Skin epidermis (tissue), 12 donors: Measurements from ENCODE around the gene MARK3.

Experiments used
- H3K27ac ChIP-seq, 21 experiments: fragments of 200-600 bp; sonication (generic) in 11 of 21; one replicate each; pipeline ENCODE4 v1.5.0; 2020; ENCODE audit warnings: mild to moderate bottlenecking in 3 of 21, inconsistent platforms in 2 of 21, moderate library complexity in 2 of 21
- H3K4me3 ChIP-seq, 7 experiments: fragments of 200-600 bp; sonication (generic) in 2 of 7; one replicate each; pipeline ENCODE4 v1.5.0; 2020; ENCODE audit warnings: inconsistent platforms in 2 of 7, mild to moderate bottlenecking in 2 of 7, moderate library complexity in 1 of 7

The MARK3 gene

DNA sequence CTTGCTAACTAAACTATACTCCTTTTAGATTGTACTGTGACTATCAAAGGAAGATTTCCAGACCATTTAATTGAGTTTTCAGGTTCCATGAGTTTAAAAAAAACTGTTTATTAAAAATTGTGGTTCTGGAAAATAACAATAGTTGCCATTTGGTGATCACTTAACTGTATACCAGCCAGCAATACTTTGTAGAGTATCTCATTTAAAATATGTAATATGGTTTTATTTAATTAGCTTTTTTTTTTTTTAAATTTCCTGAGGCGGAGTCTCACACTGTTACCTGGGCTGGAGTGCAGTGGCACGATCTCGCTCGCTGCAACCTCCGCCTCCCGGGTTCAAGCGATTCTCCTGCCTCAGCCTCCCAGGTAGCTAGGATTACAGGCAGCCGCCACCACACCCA is 7.4 kb downstream of the MARK3 start:
- no peak overlapping the region for H3K4me3 ChIP-seq
- H3K27ac ChIP-seq, result no peak overlapping the region

DNA sequence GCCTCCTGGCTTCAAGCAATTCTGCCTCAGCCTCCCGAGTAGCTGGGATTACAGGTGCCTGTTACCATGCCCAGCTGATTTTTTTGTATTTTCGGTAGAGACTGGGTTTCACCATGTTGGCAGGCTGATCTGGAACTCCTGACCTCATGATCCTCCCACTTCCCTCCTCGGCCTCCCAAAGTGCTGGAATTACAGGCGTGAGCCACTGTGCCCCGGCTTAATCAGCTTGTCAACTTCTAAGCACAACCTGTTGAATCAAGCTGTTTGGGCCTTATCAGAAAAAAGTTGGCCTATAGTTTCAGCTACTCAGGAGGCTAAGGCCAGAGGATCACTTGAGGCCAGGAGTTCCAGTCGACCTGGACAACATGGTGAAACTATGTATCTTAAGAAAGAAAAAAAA is 7.9 kb downstream of the MARK3 start:
- Histone ChIP-seq H3K4me3 (no peak overlapping the region), H3K27ac (peak overlapping the region in 1 of 21 experiments; percentile 16)

DNA sequence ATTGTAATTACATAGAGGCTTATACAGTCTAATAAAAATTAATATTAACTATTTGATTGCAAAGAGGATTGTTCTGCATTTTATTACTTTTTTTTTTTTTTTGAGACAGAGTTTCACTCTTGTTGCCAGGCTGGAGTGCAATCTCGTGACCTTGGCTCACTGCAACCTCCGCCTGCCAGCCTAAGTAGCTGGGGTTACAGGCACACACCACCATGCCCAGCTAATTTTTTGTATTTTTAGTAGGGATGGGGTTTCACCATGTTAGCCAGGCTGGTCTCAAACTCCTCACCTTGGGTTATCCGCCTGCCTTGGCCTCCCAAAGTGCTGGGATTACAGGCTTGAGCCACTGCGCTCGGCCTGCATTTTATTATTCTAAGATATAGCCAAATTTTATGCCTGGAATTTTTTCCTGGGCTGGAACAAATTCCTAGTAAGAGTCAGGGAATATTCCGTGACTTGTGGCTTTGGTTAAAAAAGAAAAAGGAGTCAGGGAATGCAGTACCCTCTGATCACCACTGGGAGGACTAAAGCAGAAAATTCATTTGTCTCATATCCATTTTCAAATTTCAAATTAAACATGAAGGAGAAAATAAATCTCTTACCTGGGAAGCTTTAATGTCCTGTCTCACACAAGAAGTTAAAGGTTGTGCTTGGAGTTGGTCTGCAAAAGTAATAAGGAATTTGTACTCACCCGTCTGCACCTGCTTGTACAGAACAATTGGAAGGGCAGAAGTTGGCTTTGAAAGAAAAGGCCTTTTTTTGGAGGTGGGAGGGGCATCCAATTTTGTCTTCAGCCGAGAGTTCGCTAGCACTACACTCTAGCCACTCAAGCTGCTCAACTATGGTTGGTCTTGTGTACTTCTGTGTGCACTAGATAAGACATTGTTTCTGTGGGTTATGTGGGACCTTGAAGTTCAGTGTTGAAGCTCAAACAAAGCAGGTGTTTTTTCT is 8.7 kb downstream of the MARK3 start:
- Histone ChIP-seq H3K27ac (peak overlapping the region in 2 of 21 experiments; percentile 26 to 38), H3K4me3 (no peak overlapping the region)

DNA sequence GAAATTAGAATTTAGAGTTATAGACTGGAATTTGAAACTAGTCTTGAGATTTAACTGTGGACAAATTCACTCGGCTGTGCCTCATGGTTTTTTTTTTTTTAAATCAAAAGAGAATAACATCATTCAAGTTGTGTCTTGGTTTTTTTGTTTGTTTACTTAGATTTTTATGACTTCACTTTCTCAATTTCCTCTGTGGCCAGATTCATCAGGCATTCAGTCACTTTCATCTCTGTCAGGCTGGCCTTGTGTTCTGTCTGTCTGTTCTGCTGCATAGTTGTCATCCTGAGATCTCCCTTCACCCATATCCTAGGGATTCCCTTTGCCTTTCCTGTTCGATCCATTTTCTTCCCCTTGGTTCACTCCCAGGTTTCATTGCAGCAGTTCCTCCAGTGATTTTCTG is 10.0 kb downstream of the MARK3 start:
- Histone ChIP-seq H3K4me3 (no peak overlapping the region), H3K27ac (peak overlapping the region in 3 of 21 experiments; percentile 10 to 48 (median 25))

DNA sequence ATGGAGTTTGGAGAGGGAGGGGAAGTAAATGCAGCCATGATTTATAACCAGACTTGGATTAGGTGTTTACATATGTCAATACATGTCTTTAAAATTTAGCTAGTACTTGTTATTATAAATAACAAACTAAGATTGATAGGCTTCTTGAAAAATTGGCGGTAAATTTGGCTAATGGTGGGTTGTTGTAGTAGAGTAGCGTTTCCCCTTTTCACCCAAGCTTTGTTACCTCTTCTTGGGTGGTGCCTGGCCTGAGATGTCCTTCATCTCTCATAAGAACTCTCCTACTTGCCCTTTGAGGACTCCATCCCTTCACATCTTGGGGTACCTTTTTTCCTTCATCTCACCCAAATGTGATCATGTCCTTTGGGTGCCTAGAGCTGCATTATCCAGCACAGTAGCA is 11.2 kb downstream of the MARK3 start:
- Histone ChIP-seq H3K27ac (no peak overlapping the region), H3K4me3 (no peak overlapping the region)

DNA sequence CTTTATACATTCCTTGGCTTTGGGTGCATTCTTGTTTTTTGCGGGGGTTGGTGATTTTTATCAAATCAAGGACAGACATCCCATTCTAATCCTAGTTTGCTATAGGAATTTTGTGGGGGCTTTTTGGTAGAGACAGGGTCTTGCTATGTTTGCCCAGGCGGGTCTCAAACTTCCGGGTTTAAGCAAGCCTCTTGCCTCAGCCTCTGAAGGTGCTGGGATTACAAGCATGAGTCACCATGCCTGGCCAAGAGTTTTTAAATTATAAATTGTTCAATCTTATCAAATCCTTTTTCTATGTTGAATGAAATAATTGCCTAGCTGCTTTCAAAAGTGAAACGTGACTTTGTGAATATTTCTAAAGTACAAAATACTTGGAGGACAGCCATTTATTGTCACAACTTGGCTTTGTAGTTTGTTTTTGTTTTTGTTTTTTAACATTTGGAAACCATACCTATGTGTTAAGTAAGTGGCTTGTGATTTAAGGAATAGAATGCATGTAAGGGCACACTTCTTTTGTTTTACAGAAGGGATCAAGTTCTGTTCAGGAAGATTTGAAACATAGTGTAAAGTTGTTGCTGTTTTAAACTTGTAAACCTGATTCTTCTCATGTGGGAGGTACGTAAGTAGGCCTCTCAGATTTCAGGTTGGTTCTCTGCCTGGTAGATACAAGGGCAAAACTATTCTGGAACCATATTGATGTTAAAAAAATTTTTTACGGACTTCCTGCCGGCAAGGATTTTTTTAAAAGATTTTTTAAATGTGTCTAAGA is 13.4 kb downstream of the MARK3 start:
- H3K4me3 ChIP-seq, result no peak overlapping the region
- H3K27ac ChIP-seq, result no peak overlapping the region

DNA sequence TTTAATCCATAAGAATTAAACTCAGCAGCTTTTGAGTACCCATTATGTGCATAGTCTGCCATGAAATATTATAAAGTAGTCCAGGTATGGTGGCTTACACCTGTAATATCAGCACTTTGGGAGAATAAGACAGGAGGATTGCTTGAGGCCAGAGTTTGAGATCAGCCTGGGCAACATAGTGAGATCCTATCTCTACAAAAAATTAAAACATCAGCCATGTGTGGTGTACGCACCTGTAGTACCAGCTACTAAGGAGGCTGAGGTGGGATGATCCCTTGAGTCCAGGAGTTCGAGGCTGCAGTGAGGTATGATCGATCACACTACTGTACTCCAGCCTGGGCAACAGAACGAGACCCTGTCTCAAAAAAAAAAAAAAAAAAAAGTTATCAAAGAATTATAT is 15.3 kb downstream of the MARK3 start:
- no peak overlapping the region for H3K27ac ChIP-seq
- H3K4me3 ChIP-seq, result no peak overlapping the region

DNA sequence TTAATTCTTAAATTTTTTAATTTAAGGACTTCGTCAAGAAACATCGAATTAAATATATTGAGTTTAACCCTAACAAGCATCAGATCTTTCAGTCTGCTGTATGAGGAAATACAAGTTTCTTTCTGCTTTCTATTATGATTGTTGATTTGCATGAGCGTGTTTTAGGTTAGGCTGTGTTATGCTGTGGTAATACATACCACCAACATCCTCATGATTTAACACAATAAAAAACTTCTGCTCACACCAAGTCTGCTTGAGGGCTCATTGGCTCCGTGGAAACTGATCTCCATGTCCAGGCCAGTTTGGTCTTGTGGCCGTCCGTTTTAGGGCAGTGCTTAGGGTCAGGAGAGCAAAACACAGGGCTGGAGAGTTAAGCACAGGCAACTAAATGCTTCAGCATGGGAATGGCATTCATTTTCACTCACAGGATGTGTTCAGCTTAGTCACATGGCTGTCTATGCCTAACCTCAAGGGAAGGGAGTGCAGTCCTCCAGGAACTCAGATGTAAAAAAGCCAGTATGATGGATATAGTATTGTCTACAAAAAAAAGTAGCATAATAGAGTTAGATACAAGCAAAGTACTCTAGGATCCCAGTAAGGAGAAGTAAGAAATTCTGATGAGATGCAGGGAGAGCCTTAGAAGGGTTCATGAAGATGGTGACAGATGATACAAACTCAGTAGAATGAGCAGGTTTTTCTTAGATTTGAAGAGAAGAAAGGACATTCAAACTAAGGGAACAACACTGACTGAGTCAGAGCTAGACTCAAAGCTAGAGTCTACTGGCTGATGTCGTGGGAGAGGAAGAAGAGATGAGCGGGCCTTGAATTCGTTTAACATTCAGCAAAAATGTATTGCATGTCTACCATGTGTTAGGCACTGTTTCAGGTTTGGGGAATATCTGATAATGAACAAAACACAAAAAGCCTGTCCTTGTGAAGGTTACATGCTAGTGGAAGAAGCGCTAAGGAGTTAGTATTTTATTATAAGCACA is 16.3 kb downstream of the MARK3 start:
- Histone ChIP-seq H3K27ac (peak overlapping the region in 12 of 21 experiments; percentile 3 to 57 (median 18)), H3K4me3 (no peak overlapping the region)

DNA sequence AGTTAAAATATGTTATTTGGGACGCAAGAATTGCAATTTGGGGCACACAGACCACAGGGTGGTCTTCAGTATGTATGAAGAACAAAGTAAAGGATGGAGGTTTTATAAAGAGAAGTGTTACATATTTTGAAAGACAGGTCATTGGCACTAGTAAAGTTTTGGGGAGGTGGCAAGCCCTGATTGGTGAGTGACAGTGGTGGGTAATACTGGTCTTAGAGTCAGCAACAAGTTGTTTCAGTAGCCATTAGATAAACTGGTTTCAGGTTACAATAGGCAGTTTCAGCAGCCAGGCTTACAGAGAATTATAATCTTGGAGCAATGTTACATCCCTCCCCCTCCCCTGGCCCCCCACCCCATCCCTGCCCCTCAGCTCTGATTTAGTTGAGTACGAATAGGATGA is 17.5 kb downstream of the MARK3 start:
- peak overlapping the region in 1 of 21 experiments; percentile 42 for H3K27ac ChIP-seq

DNA sequence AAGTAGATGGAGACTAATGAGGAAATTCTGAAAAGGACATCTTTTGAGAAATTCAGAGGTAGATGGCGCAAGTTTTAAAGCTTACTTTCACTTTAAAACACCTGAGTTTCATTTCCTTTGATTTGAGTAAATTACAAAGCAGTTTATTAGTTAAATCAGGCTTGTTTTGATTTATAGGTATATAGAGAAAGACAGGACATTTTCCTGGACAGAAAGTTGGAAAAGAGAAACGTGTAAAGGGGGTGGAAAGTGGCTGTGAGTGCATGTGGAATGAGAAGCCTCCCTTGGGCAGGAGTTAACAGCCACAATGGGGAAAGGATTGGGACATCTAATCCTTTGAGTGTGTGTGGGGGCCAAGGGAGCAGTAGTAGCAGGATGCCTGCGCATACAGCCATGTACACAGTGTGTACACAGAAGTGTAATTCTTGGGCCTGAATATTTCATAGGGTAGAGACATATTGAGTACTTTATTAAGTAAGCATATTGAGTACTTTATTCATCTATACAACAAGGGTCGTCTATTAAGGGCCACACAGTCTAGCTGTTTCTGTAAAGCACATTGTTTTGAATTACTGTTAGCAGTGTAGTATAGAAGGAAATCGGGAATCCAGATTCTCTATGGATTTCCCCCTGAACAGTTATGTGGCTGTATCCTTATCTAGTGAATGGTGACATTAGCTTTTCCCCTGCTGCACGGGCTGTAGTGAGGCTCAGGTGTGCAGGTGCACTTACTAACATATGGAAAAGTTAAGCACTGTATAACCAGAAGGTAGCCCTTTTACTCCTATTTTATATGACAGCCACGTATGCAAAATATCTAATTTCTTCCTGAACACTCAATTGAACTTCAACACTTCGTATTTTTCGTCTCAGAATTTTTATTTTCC is 19.1 kb downstream of the MARK3 start:
- Histone ChIP-seq H3K4me3 (no peak overlapping the region), H3K27ac (peak overlapping the region in 2 of 21 experiments; percentile 15 to 24)

More for the DNA sequence above, 17.5 kb downstream of the MARK3 start:
- no peak overlapping the region for H3K4me3 ChIP-seq

DNA sequence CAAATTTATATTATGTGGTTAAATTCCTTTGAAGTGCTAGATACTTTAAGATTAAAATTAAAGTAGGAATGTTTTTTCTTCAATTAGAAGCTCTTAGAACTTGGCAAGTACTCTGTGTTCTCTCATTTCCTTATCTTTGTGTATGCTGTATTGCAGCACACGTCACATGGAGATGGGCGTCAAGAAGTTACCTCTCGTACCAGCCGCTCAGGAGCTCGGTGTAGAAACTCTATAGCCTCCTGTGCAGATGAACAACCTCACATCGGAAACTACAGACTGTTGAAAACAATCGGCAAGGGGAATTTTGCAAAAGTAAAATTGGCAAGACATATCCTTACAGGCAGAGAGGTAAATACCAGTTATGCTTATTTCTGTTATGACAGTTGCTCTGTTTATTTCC is 19.7 kb downstream of the MARK3 start:
- Histone ChIP-seq H3K4me3 (no peak overlapping the region), H3K27ac (no peak overlapping the region)

DNA sequence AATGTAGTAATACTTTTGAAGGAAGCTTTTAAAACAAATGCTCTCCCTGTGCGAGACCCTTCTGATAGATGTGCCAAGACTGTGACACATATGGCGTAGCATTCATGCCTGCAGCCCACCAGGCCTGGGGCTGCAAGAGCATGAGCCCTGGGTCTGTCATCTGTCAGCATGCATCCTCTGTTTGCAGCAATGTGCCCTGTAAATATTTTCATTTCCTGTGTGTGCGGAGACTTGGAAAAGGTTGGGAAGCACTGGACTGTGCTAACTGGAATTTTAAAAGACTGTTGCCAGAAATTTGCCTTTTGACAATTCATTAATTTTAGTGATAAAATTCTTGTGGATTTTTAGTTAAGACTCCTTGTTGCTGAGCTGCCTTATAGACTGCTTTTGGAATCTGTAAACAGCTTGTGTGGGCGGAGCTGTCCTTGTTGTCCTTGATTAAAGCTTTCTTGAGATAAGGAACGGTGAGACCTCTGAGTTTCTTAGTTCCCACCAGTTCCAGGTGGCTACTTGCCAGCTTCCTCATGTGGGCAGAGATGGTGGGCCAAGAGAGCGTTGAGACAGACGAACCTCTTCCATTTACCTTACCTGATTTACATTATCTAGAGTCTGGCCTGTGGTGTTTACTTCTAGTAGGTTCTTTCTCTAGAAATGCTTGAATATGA is 23.4 kb downstream of the MARK3 start:
- Histone ChIP-seq H3K27ac (peak overlapping the region in 1 of 21 experiments; percentile 29), H3K4me3 (no peak overlapping the region)

DNA sequence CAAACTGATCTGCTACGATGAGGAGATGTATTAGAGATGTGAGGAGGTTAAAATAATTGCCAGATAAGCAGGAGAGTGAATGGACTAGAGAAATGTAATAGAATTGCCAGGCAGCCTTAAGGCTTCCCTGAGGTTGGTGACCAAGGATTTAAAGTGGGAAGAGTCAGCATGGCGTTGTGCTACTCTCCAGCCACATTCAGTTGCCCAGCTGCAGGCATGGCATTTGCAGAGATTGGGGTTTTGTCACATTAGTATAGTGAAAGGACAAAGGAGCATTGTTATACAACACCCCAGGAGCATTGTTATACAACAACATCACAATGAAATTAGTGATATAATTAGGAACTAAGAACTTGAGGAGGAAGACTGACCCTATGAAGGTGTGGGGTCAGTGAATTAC is 31.7 kb downstream of the MARK3 start:
- peak overlapping the region in 5 of 21 experiments; percentile 5 to 34 (median 16) for H3K27ac ChIP-seq
- H3K4me3 ChIP-seq, result no peak overlapping the region

DNA sequence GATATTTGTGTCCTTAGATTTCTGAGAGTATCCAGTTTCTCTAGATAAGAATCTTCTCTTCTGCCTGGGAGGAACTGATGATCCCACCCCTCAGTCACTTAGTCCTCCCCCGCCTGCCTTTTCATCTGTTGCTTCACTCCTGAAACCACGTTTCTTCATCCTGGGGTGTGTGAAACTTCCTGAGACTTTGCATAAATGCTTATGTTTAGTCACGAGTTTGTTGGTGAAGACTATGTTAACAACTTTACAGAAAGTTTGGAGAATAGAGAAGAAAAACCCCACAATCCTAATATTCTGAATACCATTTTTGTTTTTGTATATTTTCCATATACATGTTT is 33.2 kb downstream of the MARK3 start:
- H3K27ac ChIP-seq, result peak overlapping the region in 10 of 21 experiments; percentile 17 to 61 (median 48)
- no peak overlapping the region for H3K4me3 ChIP-seq

DNA sequence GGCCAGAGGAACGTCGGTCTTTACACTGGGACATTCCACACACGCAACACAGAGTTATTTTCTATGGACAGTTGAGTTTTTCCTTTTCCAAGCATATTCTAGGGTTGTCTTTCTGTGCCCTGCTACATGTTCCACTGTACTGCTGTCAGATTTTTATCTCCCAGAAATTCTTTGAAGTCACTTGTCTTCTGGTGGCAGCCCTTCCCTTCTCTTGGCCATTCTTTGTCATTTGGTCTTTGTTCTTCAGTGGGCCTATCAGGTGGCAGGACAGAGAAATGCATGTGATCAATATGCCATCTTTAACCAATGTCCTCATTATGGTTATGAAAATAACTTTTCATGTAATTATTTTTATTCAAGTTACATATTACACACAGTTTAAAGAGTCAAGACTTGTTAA is 36.3 kb downstream of the MARK3 start:
- Histone ChIP-seq H3K4me3 (no peak overlapping the region), H3K27ac (no peak overlapping the region)

DNA sequence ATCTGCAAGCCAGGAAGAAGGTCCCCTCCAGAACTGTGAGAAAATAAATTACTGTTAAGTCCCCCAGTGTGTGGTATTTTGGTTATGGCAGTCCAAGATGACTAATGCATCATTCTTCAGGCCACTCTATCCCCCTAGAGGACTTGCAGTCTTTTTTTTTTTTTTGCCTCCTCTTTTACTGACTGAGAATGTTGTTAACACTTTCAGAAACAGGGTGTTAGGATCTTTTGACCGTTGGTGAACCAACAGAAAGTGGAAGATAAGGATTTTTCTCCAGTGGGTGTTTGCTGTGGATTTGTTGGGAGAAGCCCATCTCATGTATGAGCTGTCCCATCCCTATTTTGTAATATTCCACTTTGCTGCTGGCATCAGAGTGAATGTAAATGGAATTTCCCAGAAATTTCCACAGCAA is 37.8 kb downstream of the MARK3 start:
- Histone ChIP-seq H3K27ac (peak overlapping the region in 4 of 21 experiments; percentile 39 to 68 (median 57)), H3K4me3 (no peak overlapping the region)

DNA sequence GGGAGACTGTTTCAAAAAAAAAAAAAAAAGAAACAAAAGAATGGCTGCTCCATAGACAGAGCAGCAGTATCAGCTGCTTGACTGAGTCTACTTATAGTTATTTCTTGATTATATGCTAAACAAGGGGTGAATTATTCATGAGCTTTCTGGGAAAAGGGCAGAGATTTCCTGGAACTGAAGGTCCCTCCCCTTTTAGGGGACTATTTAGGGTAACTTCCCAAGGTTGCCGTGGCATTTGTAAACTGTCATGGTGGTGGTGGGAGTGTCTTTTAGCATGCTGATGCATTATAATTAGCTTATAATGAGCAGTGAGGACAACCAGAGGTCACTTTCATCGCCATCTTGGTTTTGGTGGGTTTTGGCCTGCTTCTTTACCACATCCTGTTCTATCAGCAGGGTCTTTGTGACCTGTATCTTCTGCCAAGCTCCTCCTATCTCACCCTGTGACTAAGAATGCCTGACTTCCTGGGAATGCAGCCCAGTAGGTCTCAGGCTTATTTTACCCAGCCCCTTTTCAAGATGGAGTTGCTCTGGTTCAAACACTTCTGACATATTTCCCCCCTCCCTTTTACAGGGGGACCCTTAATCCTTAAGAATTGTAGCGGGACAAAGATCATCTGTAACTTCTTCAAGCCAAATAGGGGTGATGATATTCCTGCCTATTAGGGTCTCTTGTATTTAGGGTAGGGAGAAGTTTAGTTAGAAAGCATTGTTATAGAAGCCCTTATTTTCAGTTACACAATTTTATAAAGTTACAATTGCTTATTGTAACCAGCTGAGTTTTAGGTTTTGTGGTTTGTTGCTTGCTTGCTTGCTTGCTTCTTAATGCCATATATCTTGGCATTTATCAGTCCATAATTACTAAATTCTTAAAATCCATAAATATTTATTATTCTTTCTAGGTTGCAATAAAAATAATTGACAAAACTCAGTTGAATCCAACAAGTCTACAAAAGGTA is 42.5 kb downstream of the MARK3 start:
- Histone ChIP-seq H3K27ac (peak overlapping the region in 8 of 21 experiments; percentile 7 to 66 (median 20)), H3K4me3 (no peak overlapping the region)
